Measurements from ENCODE around the gene PXK. TPM values are rescaled to one million over a fixed set of nuclear protein-coding genes. Genes with fewer than 3 reads are reported as not detected.

The PXK gene
- total RNA-seq, 2 experiments from 2014 or later: 68.7 to 125 TPM

DNA sequence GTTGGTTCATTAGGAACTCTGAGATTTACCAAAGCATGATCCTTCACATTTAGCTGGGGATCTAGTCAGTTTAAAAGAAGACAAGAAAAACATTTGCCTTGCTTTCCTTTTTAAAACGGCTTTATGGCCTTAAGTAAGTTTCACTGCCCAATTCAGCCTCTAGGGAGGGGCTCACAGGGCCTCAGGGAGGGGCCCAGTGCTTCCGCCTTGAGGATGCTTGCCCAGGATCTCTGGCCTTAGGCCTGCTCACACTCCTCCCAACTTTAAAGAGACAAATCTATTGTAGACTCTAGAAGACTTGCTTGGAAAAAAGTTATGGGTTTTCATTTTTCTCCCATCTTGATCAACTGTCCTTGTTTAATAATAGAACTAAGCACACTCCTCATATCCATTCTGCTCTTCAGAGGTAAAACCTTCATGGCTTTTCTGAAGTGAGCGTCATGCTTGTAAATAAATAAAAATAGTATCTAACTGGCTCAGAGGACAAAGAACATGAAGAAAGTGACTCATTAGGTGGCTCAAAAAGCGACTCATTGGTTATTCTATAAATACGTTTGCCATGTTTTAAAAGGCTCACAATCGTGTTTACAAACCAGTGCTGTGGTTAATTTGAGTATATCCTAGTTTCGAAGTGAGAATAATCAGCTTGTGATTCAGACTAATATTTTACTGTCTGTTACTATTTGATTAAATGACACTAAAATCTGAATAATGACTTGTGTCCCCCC is 87.3 kb downstream of the PXK start:
- DNase-seq (ENCODE audit: low spot score): no peak
- Histone ChIP-seq H4K20me1 (ENCODE audit: insufficient read depth, low read length) (no peaks in the 10 kb centered on the region), H3K9me3 (ENCODE audit: low read length) (no peaks in the 10 kb centered on the region), H3K36me3 (ENCODE audit: insufficient read depth, low read length) (peaks cover 99% of the 10 kb centered on the region), H2AFZ (ENCODE audit: low read length) (no peak overlapping the region), H3K4me2 (ENCODE audit: low read length) (no peak overlapping the region), H3K27ac (ENCODE audit: low read depth, low read length, poor library complexity, severe bottlenecking) (no peak overlapping the region), H3K9me2 (ENCODE audit: insufficient read depth, low read length) (no peaks in the 10 kb centered on the region), H3K4me1 (ENCODE audit: insufficient read depth, low read length, poor library complexity, severe bottlenecking) (no peaks in the 10 kb centered on the region), H3K79me2 (ENCODE audit: insufficient read depth, low read depth, low read length) (no peaks in the 10 kb centered on the region), H3K4me3 (ENCODE audit: low read depth, low read length, poor library complexity, severe bottlenecking) (no peak overlapping the region)
- POLR2A ChIA-PET: interaction anchor here (0.6 kb wide), 1 partner anchor 75 kb away, joined by 3 read pairs; no protein-coding TSS in a partner anchor
- TF ChIP-seq, protein P1, sequence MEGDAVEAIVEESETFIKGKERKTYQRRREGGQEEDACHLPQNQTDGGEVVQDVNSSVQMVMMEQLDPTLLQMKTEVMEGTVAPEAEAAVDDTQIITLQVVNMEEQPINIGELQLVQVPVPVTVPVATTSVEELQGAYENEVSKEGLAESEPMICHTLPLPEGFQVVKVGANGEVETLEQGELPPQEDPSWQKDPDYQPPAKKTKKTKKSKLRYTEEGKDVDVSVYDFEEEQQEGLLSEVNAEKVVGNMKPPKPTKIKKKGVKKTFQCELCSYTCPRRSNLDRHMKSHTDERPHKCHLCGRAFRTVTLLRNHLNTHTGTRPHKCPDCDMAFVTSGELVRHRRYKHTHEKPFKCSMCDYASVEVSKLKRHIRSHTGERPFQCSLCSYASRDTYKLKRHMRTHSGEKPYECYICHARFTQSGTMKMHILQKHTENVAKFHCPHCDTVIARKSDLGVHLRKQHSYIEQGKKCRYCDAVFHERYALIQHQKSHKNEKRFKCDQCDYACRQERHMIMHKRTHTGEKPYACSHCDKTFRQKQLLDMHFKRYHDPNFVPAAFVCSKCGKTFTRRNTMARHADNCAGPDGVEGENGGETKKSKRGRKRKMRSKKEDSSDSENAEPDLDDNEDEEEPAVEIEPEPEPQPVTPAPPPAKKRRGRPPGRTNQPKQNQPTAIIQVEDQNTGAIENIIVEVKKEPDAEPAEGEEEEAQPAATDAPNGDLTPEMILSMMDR (conservative IDR thresholded peaks at IDR 0.05; ENCODE audit: low read length): no peak
- TF ChIP-seq EZH2phosphoT487 (IDR thresholded peaks at IDR 0.05; ENCODE audit: borderline replicate concordance, low read depth, low read length): no peak
- CTCF ChIA-PET (ENCODE audit: unreplicated experiment): no interaction called here
- intact Hi-C loops (cut with micrococcal nuclease; ENCODE audit: unreplicated experiment): loop anchor here (10.0 kb wide), 2 partner anchors 115 to 245 kb away; partner anchors contain the start of gene ACOX2
- no TSS peak for BruUV-seq (replicated peaks)

DNA sequence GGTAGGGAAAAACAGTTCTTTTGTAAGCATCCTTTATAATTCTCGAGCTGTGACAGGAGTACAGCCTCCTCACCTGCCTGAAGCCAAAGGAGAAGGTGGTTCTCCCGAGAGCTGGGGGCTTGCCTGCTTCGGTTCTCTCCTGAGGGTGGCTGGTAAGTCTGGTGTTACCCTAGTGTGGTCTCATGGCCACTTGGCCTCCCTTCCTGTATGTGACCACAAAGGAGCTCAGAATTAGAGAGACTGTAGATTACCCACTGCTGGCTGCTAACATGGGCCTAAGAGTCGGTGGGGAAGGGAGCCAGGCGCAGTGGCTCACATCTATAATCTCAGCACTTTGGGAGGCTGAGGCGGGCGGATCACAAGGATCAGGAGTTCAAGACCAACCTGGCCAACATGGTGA is 88.3 kb downstream of the PXK start:
- POLR2A ChIA-PET: interaction anchor here (0.6 to 1.0 kb wide), 2 partner anchors 9 to 74 kb away, joined by 3 read pairs; no protein-coding TSS in a partner anchor
- no peaks in the 10 kb centered on the region for H3K4me1 ChIP-seq (ENCODE audit: insufficient read depth, low read length, poor library complexity, severe bottlenecking)
- no peaks in the 10 kb centered on the region for H3K9me3 ChIP-seq (ENCODE audit: low read length)
- H3K4me2 ChIP-seq (ENCODE audit: low read length): no peak overlapping the region
- H3K27ac ChIP-seq (ENCODE audit: low read depth, low read length, poor library complexity, severe bottlenecking): no peak overlapping the region
- no peak for DNase-seq (ENCODE audit: low spot score)
- TF ChIP-seq, protein P1 (conservative IDR thresholded peaks at IDR 0.05; ENCODE audit: low read length): no peak
- no peak for TF ChIP-seq EZH2phosphoT487 (IDR thresholded peaks at IDR 0.05; ENCODE audit: borderline replicate concordance, low read depth, low read length)
- H3K79me2 ChIP-seq (ENCODE audit: insufficient read depth, low read depth, low read length): no peaks in the 10 kb centered on the region
- H2AFZ ChIP-seq (ENCODE audit: low read length): no peak overlapping the region
- intact Hi-C loops (cut with micrococcal nuclease; ENCODE audit: unreplicated experiment): loop anchor here (10.0 kb wide), 1 partner anchor 114 kb away; the partner anchor contains the start of gene ACOX2
- BruUV-seq (replicated peaks): no TSS peak
- no peaks in the 10 kb centered on the region for H3K9me2 ChIP-seq (ENCODE audit: insufficient read depth, low read length)
- no peak overlapping the region for H3K4me3 ChIP-seq (ENCODE audit: low read depth, low read length, poor library complexity, severe bottlenecking)
- H4K20me1 ChIP-seq (ENCODE audit: insufficient read depth, low read length): no peaks in the 10 kb centered on the region
- peaks cover 99% of the 10 kb centered on the region for H3K36me3 ChIP-seq (ENCODE audit: insufficient read depth, low read length)
- CTCF ChIA-PET (ENCODE audit: unreplicated experiment): no interaction called here

DNA sequence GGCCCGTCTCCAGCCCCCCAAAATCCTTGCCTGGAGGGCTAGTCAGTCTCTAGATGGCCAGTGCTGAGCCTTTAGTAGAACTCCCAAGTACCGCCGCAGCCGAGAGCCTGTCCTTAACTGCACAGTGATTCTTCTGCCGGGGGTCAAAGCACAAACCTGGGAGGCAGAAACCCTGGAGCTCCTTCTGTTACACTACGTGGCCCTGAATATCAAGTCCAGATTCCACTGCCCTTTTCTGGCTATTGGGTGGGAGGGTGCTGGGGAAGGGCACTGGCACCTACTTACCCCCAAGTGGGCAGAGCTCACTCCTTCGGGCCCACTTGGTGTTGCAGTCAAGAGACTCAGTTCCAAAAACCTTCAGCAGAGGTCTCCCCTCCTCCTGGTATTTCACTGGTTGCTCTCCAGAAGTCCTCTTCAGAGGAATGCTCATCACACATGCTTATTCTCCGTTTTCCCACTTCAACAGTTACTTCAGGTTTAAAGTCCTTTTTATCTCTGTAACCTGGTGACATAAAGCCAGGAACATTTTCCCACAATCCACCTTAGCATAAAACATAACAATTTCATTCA is 90.1 kb downstream of the PXK start:
- Histone ChIP-seq H3K36me3 (ENCODE audit: insufficient read depth, low read length) (peaks cover 99% of the 10 kb centered on the region), H3K9me3 (ENCODE audit: low read length) (no peaks in the 10 kb centered on the region), H3K9me2 (ENCODE audit: insufficient read depth, low read length) (no peaks in the 10 kb centered on the region), H4K20me1 (ENCODE audit: insufficient read depth, low read length) (no peaks in the 10 kb centered on the region), H3K4me3 (ENCODE audit: low read depth, low read length, poor library complexity, severe bottlenecking) (no peak overlapping the region), H3K4me2 (ENCODE audit: low read length) (no peak overlapping the region), H3K4me1 (ENCODE audit: insufficient read depth, low read length, poor library complexity, severe bottlenecking) (no peaks in the 10 kb centered on the region), H2AFZ (ENCODE audit: low read length) (no peak overlapping the region), H3K27ac (ENCODE audit: low read depth, low read length, poor library complexity, severe bottlenecking) (no peak overlapping the region), H3K79me2 (ENCODE audit: insufficient read depth, low read depth, low read length) (no peaks in the 10 kb centered on the region)
- no peak for TF ChIP-seq EZH2phosphoT487 (IDR thresholded peaks at IDR 0.05; ENCODE audit: borderline replicate concordance, low read depth, low read length)
- TF ChIP-seq, protein P1 (conservative IDR thresholded peaks at IDR 0.05; ENCODE audit: low read length): peak; percentile 59
- ChIA-PET POLR2A (interaction anchor here (0.6 to 1.2 kb wide), 2 partner anchors 18 to 207 kb away, joined by 4 to 5 read pairs; no protein-coding TSS in a partner anchor), CTCF (ENCODE audit: unreplicated experiment) (no interaction called here)
- intact Hi-C loops (cut with micrococcal nuclease; ENCODE audit: unreplicated experiment): loop anchor here (10.0 kb wide), 1 partner anchor 112 kb away; the partner anchor contains the start of gene ACOX2
- BruUV-seq (replicated peaks): no TSS peak
- no peak for DNase-seq (ENCODE audit: low spot score)

Data from OCI-LY7 (cell line).